Endothelial cell of umbilical vein (primary cell): ENCODE results near the gene LMAN2.

Source experiments
- POLR2AphosphoS5 ChIP-seq: IDR thresholded peaks from 2 replicates; pipeline ENCODE4 v1.6.1; 2012; ENCODE audit warnings: low read depth, mild to moderate bottlenecking, control low read depth, low read length, moderate library complexity; ENCODE audit not compliant: insufficient read depth
- TF ChIP-seq, protein P1 (sequence below), 2 donors: IDR thresholded peaks; 1 replicate in 1 of 2; 2 replicates in 1 of 2; pipeline ENCODE4 v1.5.1; 2011; ENCODE audit warnings: low read length in 2 of 2, mild to moderate bottlenecking in 2 of 2, moderate library complexity in 2 of 2, control low read depth in 1 of 2, inconsistent platforms in 1 of 2, low read depth in 1 of 2; ENCODE audit not compliant: insufficient read depth in 1 of 2; ENCODE audit errors: extremely low read depth in 1 of 2

DNA sequence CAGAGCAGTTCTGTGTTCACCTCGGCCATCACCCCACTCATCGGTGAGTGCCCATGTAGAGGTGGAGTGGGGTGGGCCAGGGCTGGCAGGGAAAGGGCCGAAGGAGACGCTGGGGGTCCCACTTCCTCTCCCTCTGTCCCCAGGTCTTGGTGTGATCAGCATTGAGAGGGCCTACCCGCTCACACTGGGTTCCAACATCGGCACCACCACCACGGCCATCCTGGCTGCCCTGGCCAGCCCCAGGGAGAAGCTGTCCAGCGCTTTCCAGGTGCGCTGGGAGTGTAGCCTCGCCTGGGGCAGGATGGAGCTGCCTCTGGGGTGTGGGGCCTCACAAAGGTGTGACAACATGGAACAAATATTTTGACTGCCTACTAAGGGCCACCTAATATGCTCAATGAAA lies 45.3 kb upstream of the LMAN2 start:
- TF ChIP-seq, protein P1, sequence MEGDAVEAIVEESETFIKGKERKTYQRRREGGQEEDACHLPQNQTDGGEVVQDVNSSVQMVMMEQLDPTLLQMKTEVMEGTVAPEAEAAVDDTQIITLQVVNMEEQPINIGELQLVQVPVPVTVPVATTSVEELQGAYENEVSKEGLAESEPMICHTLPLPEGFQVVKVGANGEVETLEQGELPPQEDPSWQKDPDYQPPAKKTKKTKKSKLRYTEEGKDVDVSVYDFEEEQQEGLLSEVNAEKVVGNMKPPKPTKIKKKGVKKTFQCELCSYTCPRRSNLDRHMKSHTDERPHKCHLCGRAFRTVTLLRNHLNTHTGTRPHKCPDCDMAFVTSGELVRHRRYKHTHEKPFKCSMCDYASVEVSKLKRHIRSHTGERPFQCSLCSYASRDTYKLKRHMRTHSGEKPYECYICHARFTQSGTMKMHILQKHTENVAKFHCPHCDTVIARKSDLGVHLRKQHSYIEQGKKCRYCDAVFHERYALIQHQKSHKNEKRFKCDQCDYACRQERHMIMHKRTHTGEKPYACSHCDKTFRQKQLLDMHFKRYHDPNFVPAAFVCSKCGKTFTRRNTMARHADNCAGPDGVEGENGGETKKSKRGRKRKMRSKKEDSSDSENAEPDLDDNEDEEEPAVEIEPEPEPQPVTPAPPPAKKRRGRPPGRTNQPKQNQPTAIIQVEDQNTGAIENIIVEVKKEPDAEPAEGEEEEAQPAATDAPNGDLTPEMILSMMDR (IDR thresholded peaks at IDR 0.05; ENCODE audit: extremely low read depth in 1 of 2, insufficient read depth in 1 of 2, low read depth in 1 of 2, low read length in 2 of 2), result no peak
- TF ChIP-seq POLR2AphosphoS5, result no peak
